GM12878 (cell line): ENCODE results near the gene GNB5. TPM values are rescaled to one million over a fixed set of nuclear protein-coding genes. Genes with fewer than 3 reads are reported as not detected.

Source experiments
- BACH1 ChIP-seq: fragments of 450-650 bp; IDR thresholded peaks from 2 replicates; pipeline ENCODE4 v1.6.1; 2017; ENCODE audit warnings: mild to moderate bottlenecking, borderline replicate concordance
- BRCA1 ChIP-seq: IDR thresholded peaks from 2 replicates; pipeline ENCODE4 v1.6.1; 2011; ENCODE audit warnings: low read depth, low read length, improper control_type of control experiment
- CBFB ChIP-seq: IDR thresholded peaks from 2 replicates; pipeline ENCODE4 v1.6.1; 2016; ENCODE audit warnings: antibody characterized with exemption, low read depth
- CBX3 ChIP-seq: fragments of 200-600 bp; sonication (generic); IDR thresholded peaks from 2 replicates; pipeline ENCODE4 v1.6.1; 2016; ENCODE audit warnings: low read depth, borderline replicate concordance
- CREM ChIP-seq: IDR thresholded peaks from 2 replicates; pipeline ENCODE4 v1.6.1; 2014; ENCODE audit warnings: antibody characterized with exemption, low read depth
- EGR1 ChIP-seq, 2 experiments: IDR thresholded peaks; 1 replicate in 1 of 2; 2 replicates in 1 of 2; pipeline ENCODE4 v1.6.1; 2011 to 2012; ENCODE audit warnings: low read depth in 2 of 2, low read length in 2 of 2, borderline replicate concordance in 1 of 2, mild to moderate bottlenecking in 1 of 2, moderate library complexity in 1 of 2
- POLR2AphosphoS2 ChIP-seq: IDR thresholded peaks from 2 replicates; pipeline ENCODE4 v1.6.1; 2011; ENCODE audit warnings: low read depth, mild to moderate bottlenecking, low read length, improper control_type of control experiment, moderate library complexity
- RAD21 ChIP-seq: IDR thresholded peaks from 2 replicates; pipeline ENCODE4 v1.6.1; 2011; ENCODE audit warnings: mild to moderate bottlenecking, low read depth, low read length, moderate library complexity; ENCODE audit not compliant: insufficient read depth
- RAD51 ChIP-seq: fragments of 450-650 bp; IDR thresholded peaks from 2 replicates; pipeline ENCODE4 v1.6.1; 2016; ENCODE audit warnings: moderate library complexity, mild to moderate bottlenecking, inconsistent platforms
- RBBP5 ChIP-seq: fragments of 200-600 bp; sonication (generic); conservative IDR thresholded peaks from 2 replicates; pipeline ENCODE4 v1.6.1; 2016
- RELA ChIP-seq: fragments of 450-650 bp; IDR thresholded peaks from 2 replicates; pipeline ENCODE4 v1.8.0; 2014; ENCODE audit warnings: borderline replicate concordance; ENCODE audit not compliant: partially characterized antibody
- SMARCA5 ChIP-seq: fragments of 450-650 bp; IDR thresholded peaks from 2 replicates; pipeline ENCODE4 v1.6.1; 2017; ENCODE audit warnings: mild to moderate bottlenecking
- STAT3 ChIP-seq: IDR thresholded peaks from 2 replicates; pipeline ENCODE4 v1.6.1; 2011; ENCODE audit warnings: low read depth, low read length, improper control_type of control experiment
- TAF1 ChIP-seq: IDR thresholded peaks from 2 replicates; pipeline ENCODE4 v1.6.1; 2011; ENCODE audit warnings: mild to moderate bottlenecking, low read depth, low read length, borderline replicate concordance
- ZNF622 ChIP-seq: fragments of 450-650 bp; IDR thresholded peaks from 2 replicates; pipeline ENCODE4 v1.6.1; 2017; ENCODE audit warnings: mild to moderate bottlenecking, inconsistent platforms
- ZSCAN29 ChIP-seq: fragments of 450-650 bp; IDR thresholded peaks from 2 replicates; pipeline ENCODE4 v1.6.1; 2017; ENCODE audit warnings: mild to moderate bottlenecking, moderate library complexity
- polyA plus RNA-seq, 11 experiments: library from polyadenylated mRNA; depleted of rRNA in 4 of 11; unstranded in 6 of 11; stranded (reverse) in 5 of 11; fragments of >200 nt; fragmentation: Nextera tagmentation in 4 of 11; fragmentation: Illumina TruSeq in 1 of 11; extraction: Ambion mirVana in 4 of 11; extraction: Trizol in 1 of 11; gene quantifications; 1 replicate in 1 of 11; 2 replicates in 10 of 11; pipeline versions ENCODE4 v1.2.1 to v1.2.3, GENCODE V29; 2011 to 2016; ENCODE audit warnings: inconsistent platforms in 2 of 11, missing spikeins in 2 of 11, low read depth in 1 of 11
- total RNA-seq, 4 experiments: library from RNA; depleted of rRNA in 3 of 4; stranded (reverse); fragments of >200 nt in 3 of 4; fragmentation: Illumina TruSeq in 1 of 4; extraction: Trizol in 1 of 4; gene quantifications; 2 replicates each; pipeline versions ENCODE4 v1.2.1 to v1.2.3, GENCODE V29; 2013 to 2021
- TF ChIP-seq, protein P1 (sequence below): fragments of 450-650 bp; IDR thresholded peaks from 2 replicates; pipeline ENCODE4 v1.6.1; 2017; ENCODE audit warnings: borderline replicate concordance
- TF ChIP-seq, protein P2 (sequence below): fragments of 450-650 bp; conservative IDR thresholded peaks from 2 replicates; pipeline ENCODE4 v1.6.1; 2017; ENCODE audit warnings: mild to moderate bottlenecking, moderate library complexity

GNB5 gene
- total and polyA plus RNA-seq, 10 of the 15 experiments (the other 5 are each of a cell fraction or from before 2014, with no cell fraction given): 2.4 to 25.9 (median 15.2) TPM

DNA sequence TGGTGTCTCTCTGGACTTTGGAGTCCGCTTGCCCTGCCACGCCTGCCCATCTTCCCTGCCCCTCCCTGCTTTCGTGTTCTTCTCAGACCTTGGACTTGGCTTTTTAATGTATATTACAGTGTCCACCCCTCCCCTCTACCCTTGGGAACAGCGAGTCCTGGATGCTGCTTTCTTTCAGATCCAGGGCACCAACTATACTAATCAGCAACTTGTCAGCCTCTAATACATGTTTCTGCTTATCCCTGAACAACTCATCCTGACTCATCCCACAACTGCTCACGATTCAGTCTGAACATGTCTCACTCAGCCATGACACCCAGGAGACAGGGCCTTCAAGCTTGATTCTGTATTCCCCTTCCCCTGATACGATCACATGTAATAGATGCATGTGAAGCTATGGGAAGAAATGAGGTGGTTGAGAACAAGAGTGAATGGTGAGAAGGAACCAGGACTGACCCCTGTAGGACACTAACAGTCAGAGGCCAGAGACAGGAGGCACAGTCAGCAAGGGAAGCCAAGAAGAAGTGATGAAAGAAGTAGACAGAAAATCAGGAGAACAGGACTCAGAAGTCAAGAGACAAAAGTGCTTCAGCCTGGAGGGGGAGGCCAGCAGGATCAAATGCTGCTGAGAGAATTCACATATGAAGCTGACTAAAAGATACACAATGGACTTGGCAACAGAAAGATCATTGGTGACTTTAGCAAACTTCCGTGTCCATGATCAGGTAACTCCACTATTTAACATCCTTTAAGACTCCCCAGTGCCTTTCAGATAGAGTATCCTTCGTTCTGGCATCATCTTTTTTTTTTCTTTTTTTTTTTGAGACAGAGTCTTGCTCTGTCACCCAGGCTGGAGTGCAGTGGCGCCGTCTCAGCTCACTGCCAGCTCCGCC lies 114.1 kb downstream of the GNB5 start (continued):
- TF ChIP-seq EGR1 (IDR thresholded peaks at IDR 0.05; ENCODE audit: borderline replicate concordance in 1 of 2, low read depth in 2 of 2, low read length in 2 of 2): no peak
- no peak for TF ChIP-seq ZSCAN29
- TF ChIP-seq, protein P1, sequence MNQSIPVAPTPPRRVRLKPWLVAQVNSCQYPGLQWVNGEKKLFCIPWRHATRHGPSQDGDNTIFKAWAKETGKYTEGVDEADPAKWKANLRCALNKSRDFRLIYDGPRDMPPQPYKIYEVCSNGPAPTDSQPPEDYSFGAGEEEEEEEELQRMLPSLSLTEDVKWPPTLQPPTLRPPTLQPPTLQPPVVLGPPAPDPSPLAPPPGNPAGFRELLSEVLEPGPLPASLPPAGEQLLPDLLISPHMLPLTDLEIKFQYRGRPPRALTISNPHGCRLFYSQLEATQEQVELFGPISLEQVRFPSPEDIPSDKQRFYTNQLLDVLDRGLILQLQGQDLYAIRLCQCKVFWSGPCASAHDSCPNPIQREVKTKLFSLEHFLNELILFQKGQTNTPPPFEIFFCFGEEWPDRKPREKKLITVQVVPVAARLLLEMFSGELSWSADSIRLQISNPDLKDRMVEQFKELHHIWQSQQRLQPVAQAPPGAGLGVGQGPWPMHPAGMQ: no peak
- TF ChIP-seq BRCA1: no peak
- peak; percentile 28; the same call in 1 of the 2 replicates for TF ChIP-seq CREM
- TF ChIP-seq RBBP5: no peak
- no peak for TF ChIP-seq TAF1
- no peak for TF ChIP-seq CBFB
- no peak for TF ChIP-seq STAT3
- no peak for TF ChIP-seq ZNF622
- TF ChIP-seq RELA: no peak
- TF ChIP-seq, protein P2, sequence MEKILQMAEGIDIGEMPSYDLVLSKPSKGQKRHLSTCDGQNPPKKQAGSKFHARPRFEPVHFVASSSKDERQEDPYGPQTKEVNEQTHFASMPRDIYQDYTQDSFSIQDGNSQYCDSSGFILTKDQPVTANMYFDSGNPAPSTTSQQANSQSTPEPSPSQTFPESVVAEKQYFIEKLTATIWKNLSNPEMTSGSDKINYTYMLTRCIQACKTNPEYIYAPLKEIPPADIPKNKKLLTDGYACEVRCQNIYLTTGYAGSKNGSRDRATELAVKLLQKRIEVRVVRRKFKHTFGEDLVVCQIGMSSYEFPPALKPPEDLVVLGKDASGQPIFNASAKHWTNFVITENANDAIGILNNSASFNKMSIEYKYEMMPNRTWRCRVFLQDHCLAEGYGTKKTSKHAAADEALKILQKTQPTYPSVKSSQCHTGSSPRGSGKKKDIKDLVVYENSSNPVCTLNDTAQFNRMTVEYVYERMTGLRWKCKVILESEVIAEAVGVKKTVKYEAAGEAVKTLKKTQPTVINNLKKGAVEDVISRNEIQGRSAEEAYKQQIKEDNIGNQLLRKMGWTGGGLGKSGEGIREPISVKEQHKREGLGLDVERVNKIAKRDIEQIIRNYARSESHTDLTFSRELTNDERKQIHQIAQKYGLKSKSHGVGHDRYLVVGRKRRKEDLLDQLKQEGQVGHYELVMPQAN: no peak
- TF ChIP-seq RAD51: no peak
- peak; percentile 17; the same call in 1 of the 2 replicates for TF ChIP-seq RAD21
- no peak for TF ChIP-seq POLR2AphosphoS2
- TF ChIP-seq CBX3: no peak
- TF ChIP-seq SMARCA5: no peak
- TF ChIP-seq BACH1: no peak
